Measurements from ENCODE around the gene GPR180.

Gene GPR180

DNA sequence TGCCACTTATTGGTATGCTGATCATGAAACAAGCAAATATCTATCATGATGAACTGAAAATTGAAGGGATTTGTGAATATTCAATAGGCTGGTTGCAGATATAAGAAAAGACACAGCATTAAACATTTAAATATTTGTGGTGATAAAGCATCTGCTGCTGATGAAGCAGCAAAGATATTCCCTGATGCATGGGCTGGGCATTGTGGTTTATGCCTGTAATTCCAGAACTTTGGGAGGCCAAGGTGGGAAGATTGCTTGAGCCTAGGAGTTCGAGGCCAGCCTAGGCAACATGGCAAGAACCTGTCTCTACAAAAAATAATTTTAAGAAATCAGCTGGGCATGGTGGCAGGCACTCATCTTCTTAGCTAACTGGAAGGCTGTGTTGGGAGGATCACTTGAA is 54.5 kb downstream of the GPR180 start:
- DNase-seq, result no peak

- DNase-seq, result no peak
These were observed 55.1 kb downstream of the GPR180 start for GRCh38 chr13:94656766-94657165.

GRCh38 chr13:94657167-94657566 is 55.5 kb downstream of the GPR180 start:
- DNase-seq, result no peak

DNA sequence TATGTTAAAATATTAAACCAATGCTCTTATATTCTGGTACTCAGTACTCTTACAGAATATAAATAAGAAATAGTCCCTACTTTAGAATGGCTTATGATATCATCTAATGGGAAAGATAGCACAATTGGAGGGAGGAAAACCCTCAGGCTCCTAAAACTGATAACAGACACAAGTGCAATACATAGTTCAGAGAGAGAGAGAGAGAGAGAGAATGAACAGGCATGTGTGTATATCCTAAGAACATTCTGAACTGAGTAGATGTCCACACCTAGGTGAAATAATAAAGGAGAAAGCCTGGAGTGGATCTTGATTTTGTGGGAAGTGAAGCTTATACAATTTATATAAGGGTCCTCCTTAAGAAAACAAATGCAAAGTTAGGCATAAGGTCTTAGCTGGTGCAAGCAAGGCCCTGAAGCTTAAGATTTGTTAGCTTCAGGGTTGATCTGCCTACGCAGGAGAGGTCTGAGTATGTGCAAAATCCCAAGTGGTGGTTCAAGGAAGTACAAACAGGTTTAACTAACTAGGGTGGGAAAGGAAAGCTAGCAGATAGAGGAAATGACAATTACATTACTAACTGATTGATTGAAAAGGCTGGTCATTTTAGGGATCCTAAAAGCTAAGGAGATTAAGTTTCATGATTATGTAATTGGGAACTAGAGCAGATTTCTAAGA is 57.4 kb downstream of the GPR180 start:
- DNase-seq, result no peak

DNA sequence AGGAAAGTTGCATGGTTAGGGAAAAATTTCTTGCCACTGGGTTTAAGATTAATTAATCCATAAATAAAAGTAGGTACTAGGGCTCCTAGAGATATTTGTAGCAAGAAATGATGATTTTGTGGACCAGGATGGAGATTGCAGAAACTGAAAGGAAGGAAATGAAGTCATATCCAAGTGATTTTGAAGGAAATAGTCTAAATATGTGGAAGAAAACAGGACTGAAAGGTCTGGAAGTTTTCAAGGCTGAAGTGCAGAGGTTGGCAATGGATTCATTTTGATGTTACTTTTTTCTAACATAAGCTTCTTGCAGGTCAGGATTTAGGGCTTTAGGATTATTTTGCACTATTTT is 57.9 kb downstream of the GPR180 start:
- DNase-seq, result no peak

DNA sequence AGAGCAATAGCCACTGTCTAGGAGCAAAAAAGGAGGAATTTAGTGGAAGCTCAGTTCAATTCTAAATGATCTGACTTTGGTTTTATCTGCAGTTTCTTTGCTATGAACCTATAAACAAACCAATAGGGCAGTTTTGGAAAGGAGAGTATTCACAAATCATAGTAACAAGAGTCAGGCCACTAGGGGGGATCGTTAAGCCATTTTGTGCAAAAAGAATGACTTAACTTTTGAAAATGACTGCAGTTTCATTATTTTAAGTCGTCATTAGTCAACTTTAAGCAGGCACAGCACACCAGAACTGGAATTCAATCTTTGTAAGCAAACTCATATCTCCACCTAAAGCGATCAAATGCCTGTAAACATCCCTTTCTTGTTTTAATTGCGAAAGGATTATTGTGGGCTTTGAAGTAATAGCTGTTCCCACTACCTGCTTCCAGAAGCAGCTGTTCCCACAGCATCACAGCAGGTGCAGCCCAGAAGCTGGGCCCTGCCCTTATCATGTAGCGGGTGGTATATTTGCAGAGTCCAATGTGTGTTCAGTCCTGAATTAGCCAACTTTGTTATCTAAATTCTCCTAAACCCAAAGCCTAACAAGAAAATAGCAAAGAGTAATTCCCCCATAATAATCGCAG is 59.2 kb downstream of the GPR180 start:
- peak in 1 of 14 donors; percentile 19 for DNase-seq

GRCh38 chr13:94661406-94661805 is 59.7 kb downstream of the GPR180 start:
- DNase-seq, result no peak

- DNase-seq, result no peak
These were observed 60.8 kb downstream of the GPR180 start for GRCh38 chr13:94662274-94662945.

- DNase-seq, result no peak
These were observed 63.2 kb downstream of the GPR180 start for GRCh38 chr13:94664889-94665288.

GRCh38 chr13:94666065-94666464 is 64.4 kb downstream of the GPR180 start:
- no peak for DNase-seq

DNA sequence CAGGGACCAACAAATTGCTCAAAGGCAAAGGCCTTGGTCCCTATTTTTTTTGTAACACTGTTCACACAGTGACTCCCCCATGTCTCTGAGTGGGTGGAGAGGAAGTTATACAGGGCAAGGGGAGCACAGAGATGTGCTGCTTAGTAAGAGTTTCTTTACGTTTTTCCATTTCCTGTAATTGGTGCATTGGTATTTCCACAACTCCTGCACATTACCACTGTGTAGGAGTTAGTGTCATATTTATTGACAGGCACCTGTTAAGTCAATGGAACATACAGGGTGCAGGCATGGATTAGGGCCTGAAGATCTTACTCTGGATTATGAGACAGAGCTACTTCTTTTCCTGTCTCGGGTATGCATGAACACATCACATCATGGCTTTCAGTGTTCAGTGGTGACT is 65.5 kb downstream of the GPR180 start:
- DNase-seq, result no peak

- no peak for DNase-seq
These were observed 70.7 kb downstream of the GPR180 start for GRCh38 chr13:94672400-94672799.

DNA sequence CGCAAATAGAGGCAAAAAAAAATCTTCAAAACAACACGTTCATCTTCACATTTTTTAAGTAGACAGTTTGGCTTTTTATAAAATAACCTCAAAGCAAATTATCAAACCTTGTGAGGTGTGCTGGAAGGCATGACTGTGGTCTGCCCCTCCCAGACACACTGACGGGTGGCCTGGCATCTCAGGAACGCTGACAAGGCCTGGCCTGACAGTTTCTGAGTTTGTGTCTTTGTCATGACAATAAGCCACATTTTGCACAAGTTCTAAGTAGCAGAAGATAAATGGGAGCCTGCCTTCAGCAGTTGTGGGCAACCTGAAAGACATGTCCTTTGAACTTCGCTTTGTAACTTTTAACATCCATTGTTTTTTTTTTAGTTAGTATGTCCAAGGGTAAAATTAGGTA is 72.2 kb downstream of the GPR180 start:
- DNase-seq, result no peak

DNA sequence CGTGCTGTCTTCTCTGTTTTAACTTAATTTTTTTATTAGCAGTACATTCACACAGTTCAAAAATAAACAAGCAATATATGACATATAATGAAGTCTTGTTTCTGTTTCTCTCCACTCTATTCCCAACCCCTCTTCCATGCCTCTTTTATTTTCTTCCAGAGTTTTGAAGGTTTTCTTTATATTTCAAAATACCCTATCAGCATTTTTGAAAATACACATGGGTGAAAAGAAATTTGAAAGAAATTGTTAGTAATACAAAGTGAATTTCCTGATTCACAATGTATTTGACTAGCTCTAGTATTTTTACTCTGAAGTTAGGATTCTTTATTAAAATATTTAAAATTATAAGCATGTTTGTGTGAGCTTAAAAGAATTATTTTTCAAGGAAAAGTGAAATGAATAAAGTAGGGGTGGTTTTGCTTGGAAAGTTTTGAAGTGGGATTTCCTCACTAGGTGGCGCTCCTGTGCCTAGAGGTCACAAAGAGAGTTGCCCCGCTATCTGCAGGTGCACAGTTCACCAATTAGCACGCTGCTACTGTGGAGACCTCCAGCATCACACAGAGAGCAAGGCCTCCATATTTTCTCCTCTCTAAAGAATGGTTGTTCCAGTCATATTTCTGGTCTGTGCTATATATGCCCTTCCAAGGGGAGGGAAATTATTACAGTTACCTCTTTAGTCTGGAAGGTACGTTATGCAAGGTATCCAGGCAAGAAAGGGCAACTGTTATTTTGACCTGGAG is 73.1 kb downstream of the GPR180 start:
- DNase-seq, result peak in 4 of 14 donors; percentile 2 to 33 (median 16)

GRCh38 chr13:94677799-94678198 is 76.1 kb downstream of the GPR180 start:
- no peak for DNase-seq

DNA sequence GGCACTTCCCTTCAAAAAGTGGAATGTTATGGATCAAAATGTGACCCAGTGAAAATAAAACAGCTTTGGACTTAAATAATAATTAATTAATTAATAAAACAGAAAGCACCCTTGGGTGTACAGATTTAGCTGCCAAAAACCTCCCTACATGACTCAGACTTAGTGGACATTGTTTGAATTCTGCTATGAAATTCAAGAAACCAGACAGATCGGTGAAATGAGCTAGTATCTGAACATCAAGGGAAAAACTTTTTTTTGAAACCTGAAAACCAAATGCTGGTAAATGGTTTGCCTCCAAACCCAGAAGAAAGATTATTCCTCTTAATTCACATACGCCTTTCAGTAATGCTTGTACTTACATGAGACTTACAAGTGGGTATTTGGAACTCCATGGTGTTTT is 77.2 kb downstream of the GPR180 start:
- DNase-seq, result no peak

DNA sequence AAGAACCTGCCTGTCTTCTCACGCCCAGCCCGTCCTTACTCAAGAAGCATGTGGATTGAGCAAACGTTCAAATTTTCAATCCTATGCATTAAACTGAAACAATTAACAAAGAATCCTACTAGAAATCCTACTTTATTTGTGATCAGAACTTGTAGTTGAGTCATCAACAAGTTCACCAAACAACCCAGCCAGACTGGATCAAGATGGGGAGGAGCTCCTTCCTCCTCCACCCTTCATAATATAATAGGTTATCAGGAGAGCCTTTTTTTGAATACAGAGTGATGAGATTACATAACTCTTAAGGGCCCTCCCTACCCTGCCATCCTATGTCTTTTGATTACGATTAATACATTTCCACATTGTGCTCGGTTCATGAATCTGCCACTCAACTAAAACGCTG is 78.0 kb downstream of the GPR180 start:
- no peak for DNase-seq

GRCh38 chr13:94682229-94682628 is 80.6 kb downstream of the GPR180 start:
- no peak for DNase-seq

DNA sequence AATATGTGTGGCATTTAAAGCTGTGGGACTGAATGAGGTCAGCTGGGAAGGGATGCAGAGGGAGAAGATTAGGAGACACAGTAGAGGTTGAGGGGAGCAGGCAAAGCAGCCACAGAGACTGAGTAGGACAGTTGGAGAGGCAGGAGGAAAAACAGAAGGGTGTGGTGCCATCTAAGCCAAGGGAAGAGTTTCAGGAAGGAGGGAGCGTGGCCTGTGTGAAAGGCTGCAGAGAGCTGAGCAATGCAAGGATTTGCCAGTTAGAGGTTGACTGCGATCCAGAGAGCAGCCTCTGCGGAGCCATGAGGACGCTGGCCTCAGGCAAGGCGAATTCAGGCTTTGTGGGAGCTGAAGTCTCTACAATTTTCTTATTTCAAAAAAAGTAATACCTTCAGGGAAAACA is 81.8 kb downstream of the GPR180 start:
- peak in 1 of 14 donors; percentile 7 for DNase-seq
